Adrenal gland (tissue), 5 donors: ENCODE measurements around the gene ALG2.

ENCODE experiments used
- POLR2A ChIP-seq, 2 donors: fragments of 450-650 bp; IDR thresholded peaks; one replicate each; pipeline ENCODE4 v1.6.1; 2017; ENCODE audit warnings: antibody characterized with exemption in 2 of 2, mild to moderate bottlenecking in 2 of 2, moderate library complexity in 1 of 2
- TF ChIP-seq, protein P1 (sequence below), 6 experiments: fragments of 450-650 bp in 4 of 6; fragments of 200-600 bp in 2 of 6; sonication (generic) in 1 of 6; IDR thresholded peaks; 1 replicate in 5 of 6; 2 replicates in 1 of 6; pipeline versions ENCODE4 v1.5.1 to v1.8.0; 2016 to 2021; ENCODE audit warnings: antibody characterized with exemption in 6 of 6, mild to moderate bottlenecking in 2 of 6, moderate library complexity in 1 of 6
- donor health status: DM: no; HTN: no; CAD: no.

DNA sequence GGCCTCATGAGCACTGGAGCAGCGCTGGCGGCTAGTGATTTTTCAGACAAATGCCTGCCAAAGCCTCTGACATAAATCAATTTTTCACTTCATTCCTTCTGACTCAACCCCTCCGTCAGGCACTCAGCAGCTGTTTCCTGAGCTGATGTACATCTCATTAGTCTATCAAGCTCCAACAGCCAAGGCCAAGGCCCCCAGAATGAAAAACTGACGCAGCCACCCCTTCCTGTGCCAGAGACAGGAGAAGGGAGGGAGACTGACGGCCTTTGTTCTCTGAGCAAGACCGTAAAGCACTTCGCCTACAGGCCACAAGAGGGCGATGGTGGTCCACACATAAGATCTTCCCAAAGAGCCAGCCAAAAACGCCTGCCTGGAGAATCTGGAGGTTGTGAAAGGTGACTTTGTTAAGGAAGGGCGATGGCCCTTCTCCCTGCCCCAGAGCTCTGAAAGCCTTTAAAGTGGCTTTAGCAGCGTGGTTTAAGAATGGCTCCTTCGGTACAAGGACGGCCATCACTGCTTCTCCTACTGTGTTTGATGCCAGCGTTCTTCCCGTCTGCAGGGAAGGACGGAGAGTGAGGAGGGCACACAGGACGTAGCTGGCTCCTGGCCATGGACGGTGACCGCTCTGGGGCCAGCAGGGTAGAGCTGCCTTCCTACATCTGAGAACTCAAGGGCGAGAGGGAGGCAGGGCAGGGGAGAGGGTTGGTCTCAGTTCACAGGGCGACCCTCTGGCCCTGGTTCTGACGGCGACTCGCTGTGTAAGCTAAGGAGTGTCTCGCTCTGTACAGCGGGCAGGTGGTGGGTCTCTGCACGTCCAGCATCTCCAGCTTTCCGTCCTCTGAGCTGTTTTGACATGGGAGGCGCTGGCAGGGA, 37.0 kb downstream of the ALG2 start:
- TF ChIP-seq, protein P1, sequence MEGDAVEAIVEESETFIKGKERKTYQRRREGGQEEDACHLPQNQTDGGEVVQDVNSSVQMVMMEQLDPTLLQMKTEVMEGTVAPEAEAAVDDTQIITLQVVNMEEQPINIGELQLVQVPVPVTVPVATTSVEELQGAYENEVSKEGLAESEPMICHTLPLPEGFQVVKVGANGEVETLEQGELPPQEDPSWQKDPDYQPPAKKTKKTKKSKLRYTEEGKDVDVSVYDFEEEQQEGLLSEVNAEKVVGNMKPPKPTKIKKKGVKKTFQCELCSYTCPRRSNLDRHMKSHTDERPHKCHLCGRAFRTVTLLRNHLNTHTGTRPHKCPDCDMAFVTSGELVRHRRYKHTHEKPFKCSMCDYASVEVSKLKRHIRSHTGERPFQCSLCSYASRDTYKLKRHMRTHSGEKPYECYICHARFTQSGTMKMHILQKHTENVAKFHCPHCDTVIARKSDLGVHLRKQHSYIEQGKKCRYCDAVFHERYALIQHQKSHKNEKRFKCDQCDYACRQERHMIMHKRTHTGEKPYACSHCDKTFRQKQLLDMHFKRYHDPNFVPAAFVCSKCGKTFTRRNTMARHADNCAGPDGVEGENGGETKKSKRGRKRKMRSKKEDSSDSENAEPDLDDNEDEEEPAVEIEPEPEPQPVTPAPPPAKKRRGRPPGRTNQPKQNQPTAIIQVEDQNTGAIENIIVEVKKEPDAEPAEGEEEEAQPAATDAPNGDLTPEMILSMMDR (IDR thresholded peaks at IDR 0.05), result peak; percentile 91 to 98 (median 94)
- no peak for TF ChIP-seq POLR2A (IDR thresholded peaks at IDR 0.05)
